GM19023 (cell line): Measurements from ENCODE around the gene CDH4.

Source experiments
- ATAC-seq: cut with Tn5 transposase; IDR thresholded peaks from one replicate; pipeline ENCODE4 v1.9.1; 2021; ENCODE audit warnings: mild to moderate bottlenecking, moderate library complexity; ENCODE audit not compliant: unreplicated experiment

The CDH4 gene

GRCh38 chr20:61434341-61434781, 182.3 kb downstream of the CDH4 start:
- no peak for ATAC-seq

- ATAC-seq: no peak
These were observed 183.2 kb downstream of the CDH4 start for GRCh38 chr20:61435184-61435822.

- no peak for ATAC-seq
These were observed 183.8 kb downstream of the CDH4 start for GRCh38 chr20:61435823-61436220.

GRCh38 chr20:61436283-61436666, 184.2 kb downstream of the CDH4 start:
- no peak for ATAC-seq

GRCh38 chr20:61436667-61437279, 184.7 kb downstream of the CDH4 start:
- no peak for ATAC-seq

GRCh38 chr20:61437280-61438206, 185.5 kb downstream of the CDH4 start:
- ATAC-seq: no peak

- ATAC-seq: no peak
These were observed 186.2 kb downstream of the CDH4 start for GRCh38 chr20:61438285-61438684.

GRCh38 chr20:61439251-61439650, 187.2 kb downstream of the CDH4 start:
- no peak for ATAC-seq

- ATAC-seq: no peak
These were observed 188.5 kb downstream of the CDH4 start for GRCh38 chr20:61440548-61441055.

GRCh38 chr20:61441537-61441936, 189.5 kb downstream of the CDH4 start:
- no peak for ATAC-seq

- no peak for ATAC-seq
These were observed 190.1 kb downstream of the CDH4 start for GRCh38 chr20:61442075-61442670.

GRCh38 chr20:61442718-61443117, 190.7 kb downstream of the CDH4 start:
- no peak for ATAC-seq

GRCh38 chr20:61443443-61444126, 191.5 kb downstream of the CDH4 start:
- ATAC-seq: no peak

- ATAC-seq: no peak
These were observed 192.6 kb downstream of the CDH4 start for GRCh38 chr20:61444637-61445036.

- ATAC-seq: no peak
These were observed 193.1 kb downstream of the CDH4 start for GRCh38 chr20:61445138-61445537.

GRCh38 chr20:61445741-61446140, 193.7 kb downstream of the CDH4 start:
- no peak for ATAC-seq

GRCh38 chr20:61447952-61448351, 195.9 kb downstream of the CDH4 start:
- ATAC-seq: no peak

GRCh38 chr20:61448386-61448785, 196.3 kb downstream of the CDH4 start:
- ATAC-seq: no peak

- no peak for ATAC-seq
These were observed 197.1 kb downstream of the CDH4 start for GRCh38 chr20:61449057-61449609.

- no peak for ATAC-seq
These were observed 197.9 kb downstream of the CDH4 start for GRCh38 chr20:61449916-61450315.
